Cardiac muscle cell (in vitro differentiated cells and primary cell): ENCODE data around the gene NKX2-8. TPM values are rescaled to one million over a fixed set of nuclear protein-coding genes. Genes with fewer than 3 reads are reported as not detected.

Experiments used
- DNase-seq, 2 donors: peaks; one replicate each; pipeline versions ENCODE4 v3.0.0 to v3.0.0-alpha.2; 2010 to 2017; ENCODE audit warnings: low read depth in 1 of 2, low spot score in 1 of 2
- H3K27ac ChIP-seq: fragments of 200-600 bp; sonication (generic); 2 replicates; pipeline ENCODE4 v1.5.1; 2016
- H3K27me3 ChIP-seq: fragments of 200-600 bp; sonication (generic); 2 replicates; pipeline ENCODE4 v1.6.0; 2016; ENCODE audit warnings: control low read depth
- H3K36me3 ChIP-seq: fragments of 200-600 bp; sonication (generic); 2 replicates; pipeline ENCODE4 v1.5.1; 2016; ENCODE audit warnings: control low read depth
- H3K4me1 ChIP-seq: fragments of 200-600 bp; sonication (generic); 2 replicates; pipeline ENCODE4 v1.8.1; 2017; ENCODE audit warnings: low read depth, mild to moderate bottlenecking, mixed run types
- H3K4me3 ChIP-seq: fragments of 200-600 bp; sonication (generic); 2 replicates; pipeline ENCODE4 v1.5.1; 2016; ENCODE audit warnings: mild to moderate bottlenecking
- H3K9me3 ChIP-seq: fragments of 200-600 bp; sonication (generic); 2 replicates; pipeline ENCODE4 v1.5.1; 2017; ENCODE audit warnings: low read depth, mild to moderate bottlenecking, control low read depth
- polyA plus RNA-seq: library from polyadenylated mRNA; unstranded; fragments of >200 nt; fragmentation: Nextera tagmentation; extraction: Ambion mirVana; gene quantifications from 2 replicates; pipeline ENCODE4 v1.2.1, GENCODE V29; 2016
- total RNA-seq: library from RNA; depleted of rRNA; stranded (reverse); fragments of >200 nt; gene quantifications from 2 replicates; pipeline ENCODE4 v1.2.3, GENCODE V29; 2016
- TF ChIP-seq, protein P1 (sequence below): IDR thresholded peaks from 2 replicates; pipeline ENCODE4 v1.5.1; 2012; ENCODE audit warnings: low read depth, mild to moderate bottlenecking, low read length

Gene NKX2-8
- total and polyA plus RNA-seq, 2 experiments from 2014 or later, result 1.1 TPM; not detected in 1

- no peaks in the 10 kb centered on the region for H3K36me3 ChIP-seq
- DNase-seq, result no peak
- no peak overlapping the region for H3K4me3 ChIP-seq
- TF ChIP-seq, protein P1, sequence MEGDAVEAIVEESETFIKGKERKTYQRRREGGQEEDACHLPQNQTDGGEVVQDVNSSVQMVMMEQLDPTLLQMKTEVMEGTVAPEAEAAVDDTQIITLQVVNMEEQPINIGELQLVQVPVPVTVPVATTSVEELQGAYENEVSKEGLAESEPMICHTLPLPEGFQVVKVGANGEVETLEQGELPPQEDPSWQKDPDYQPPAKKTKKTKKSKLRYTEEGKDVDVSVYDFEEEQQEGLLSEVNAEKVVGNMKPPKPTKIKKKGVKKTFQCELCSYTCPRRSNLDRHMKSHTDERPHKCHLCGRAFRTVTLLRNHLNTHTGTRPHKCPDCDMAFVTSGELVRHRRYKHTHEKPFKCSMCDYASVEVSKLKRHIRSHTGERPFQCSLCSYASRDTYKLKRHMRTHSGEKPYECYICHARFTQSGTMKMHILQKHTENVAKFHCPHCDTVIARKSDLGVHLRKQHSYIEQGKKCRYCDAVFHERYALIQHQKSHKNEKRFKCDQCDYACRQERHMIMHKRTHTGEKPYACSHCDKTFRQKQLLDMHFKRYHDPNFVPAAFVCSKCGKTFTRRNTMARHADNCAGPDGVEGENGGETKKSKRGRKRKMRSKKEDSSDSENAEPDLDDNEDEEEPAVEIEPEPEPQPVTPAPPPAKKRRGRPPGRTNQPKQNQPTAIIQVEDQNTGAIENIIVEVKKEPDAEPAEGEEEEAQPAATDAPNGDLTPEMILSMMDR, result no peak
- H3K9me3 ChIP-seq, result no peaks in the 10 kb centered on the region
- H3K27ac ChIP-seq, result no peak overlapping the region
- no peaks in the 10 kb centered on the region for H3K4me1 ChIP-seq
- H3K27me3 ChIP-seq, result peaks cover 98% of the 10 kb centered on the region
These were observed 2.7 kb upstream of the NKX2-8 start for GRCh38 chr14:36585100-36585499.

- H3K27ac ChIP-seq, result no peak overlapping the region
- H3K9me3 ChIP-seq, result no peaks in the 10 kb centered on the region
- no peaks in the 10 kb centered on the region for H3K36me3 ChIP-seq
- peaks cover 99% of the 10 kb centered on the region for H3K27me3 ChIP-seq
- no peak for DNase-seq
- TF ChIP-seq, protein P1, result no peak
- no peaks in the 10 kb centered on the region for H3K4me1 ChIP-seq
- H3K4me3 ChIP-seq, result no peak overlapping the region
These were observed 1.7 kb upstream of the NKX2-8 start for GRCh38 chr14:36583893-36584811.

GRCh38 chr14:36583242-36583892 is 953 bp upstream of the NKX2-8 start:
- no peak for DNase-seq
- no peaks in the 10 kb centered on the region for H3K36me3 ChIP-seq
- H3K9me3 ChIP-seq, result no peaks in the 10 kb centered on the region
- TF ChIP-seq, protein P1, result no peak
- no peaks in the 10 kb centered on the region for H3K4me1 ChIP-seq
- H3K4me3 ChIP-seq, result no peak overlapping the region
- no peak overlapping the region for H3K27ac ChIP-seq
- H3K27me3 ChIP-seq, result peaks cover 99% of the 10 kb centered on the region

DNA sequence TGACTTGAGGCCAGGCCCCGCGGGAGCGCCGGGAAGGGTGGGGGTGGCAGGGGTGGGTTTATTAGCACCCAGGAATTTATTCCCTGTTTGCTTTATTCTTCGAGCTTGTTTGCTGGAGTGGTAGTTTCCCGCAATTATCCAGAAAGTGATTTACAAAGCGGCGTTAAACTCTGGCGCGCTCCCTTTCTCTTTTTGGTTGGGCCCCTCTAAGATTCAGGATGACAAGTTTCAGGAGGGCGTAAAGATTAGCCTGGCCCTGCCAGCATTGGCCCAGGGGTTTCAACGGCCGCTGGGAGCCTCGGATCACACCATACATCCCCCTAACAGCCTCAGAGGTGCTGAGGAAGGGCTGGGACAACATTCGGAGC is 444 bp upstream of the NKX2-8 start:
- Histone ChIP-seq H3K4me1 (no peaks in the 10 kb centered on the region), H3K4me3 (peak overlapping the region; percentile 34), H3K27me3 (peaks cover 99% of the 10 kb centered on the region), H3K27ac (no peak overlapping the region), H3K9me3 (no peaks in the 10 kb centered on the region), H3K36me3 (no peaks in the 10 kb centered on the region)
- TF ChIP-seq, protein P1, result no peak
- DNase-seq, result no peak

DNA sequence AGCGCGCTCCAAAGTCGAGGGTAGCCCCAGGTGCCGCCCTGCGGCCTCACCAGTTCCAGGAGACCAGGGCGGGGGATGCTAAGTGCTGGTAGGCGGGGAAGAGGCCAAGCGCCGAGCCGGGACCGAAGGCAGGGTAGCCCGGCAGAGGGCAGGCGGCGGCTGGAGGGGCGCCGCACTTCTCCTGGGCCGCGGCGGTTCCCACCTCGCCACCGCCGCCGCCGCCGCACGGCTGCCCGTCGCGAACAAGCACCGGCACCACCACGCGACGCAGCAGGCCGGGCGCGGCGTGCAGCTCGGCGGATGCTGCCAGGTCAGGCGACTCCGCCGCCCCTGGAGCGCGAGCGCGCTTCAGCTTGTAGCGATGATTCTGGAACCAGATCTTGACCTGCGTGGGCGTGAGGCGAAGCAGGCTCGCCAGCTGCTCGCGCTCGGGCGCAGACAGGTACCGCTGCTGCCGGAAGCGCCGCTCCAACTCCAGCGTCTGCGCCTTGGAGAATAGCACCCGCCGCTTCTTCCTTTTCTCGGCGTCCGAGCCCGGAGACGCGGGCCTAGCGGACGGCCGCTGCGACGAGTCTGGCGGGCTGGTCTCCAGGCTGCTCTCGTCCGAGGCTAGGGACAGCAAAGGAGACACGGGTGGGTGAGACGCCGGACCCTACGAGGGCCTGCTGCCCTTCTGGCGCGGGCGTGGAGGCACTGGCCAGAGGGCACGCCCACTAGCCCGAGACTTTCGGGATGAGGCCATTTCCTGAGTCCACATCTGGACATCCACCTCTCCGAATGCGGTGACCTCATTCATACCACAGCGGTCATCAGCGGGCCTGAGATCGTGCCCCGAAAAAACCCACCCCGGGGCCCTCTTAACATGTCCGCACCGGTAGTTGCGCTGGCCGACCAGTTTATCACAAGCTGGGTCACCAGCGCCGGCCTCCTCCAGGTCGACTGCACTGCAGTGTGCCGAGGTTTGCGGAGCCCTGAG is 1.3 kb downstream of the NKX2-8 start:
- H3K36me3 ChIP-seq, result no peaks in the 10 kb centered on the region
- DNase-seq, result peak; percentile 39 to 59
- no peaks in the 10 kb centered on the region for H3K4me1 ChIP-seq
- TF ChIP-seq, protein P1, result no peak
- H3K27me3 ChIP-seq, result peaks cover 100% of the 10 kb centered on the region
- no peaks in the 10 kb centered on the region for H3K9me3 ChIP-seq
- H3K4me3 ChIP-seq, result peak overlapping the region; percentile 34
- H3K27ac ChIP-seq, result no peak overlapping the region
